Left ventricle myocardium inferior (tissue), 1 donor: ENCODE measurements around the gene VAPB. TPM values are rescaled to one million over a fixed set of nuclear protein-coding genes. Genes with fewer than 3 reads are reported as not detected.
A peak's percentile ranks its signal among the peaks of the same experiment; 100 is the strongest.

Source experiments
- DNase-seq: peaks from one replicate; pipeline ENCODE4 v3.0.0-alpha.2; 2020
- H3K27ac ChIP-seq: fragments of 200-600 bp; replicated peaks from 2 replicates; pipeline ENCODE4 v1.8.0; 2021
- H3K27me3 ChIP-seq: fragments of 200-600 bp; 2 replicates; pipeline ENCODE4 v1.8.0; 2021; ENCODE audit warnings: low read depth
- H3K36me3 ChIP-seq: fragments of 200-600 bp; 2 replicates; pipeline ENCODE4 v1.8.0; 2021
- H3K4me1 ChIP-seq: fragments of 200-600 bp; 2 replicates; pipeline ENCODE4 v1.8.0; 2021
- H3K4me3 ChIP-seq: fragments of 200-600 bp; 2 replicates; pipeline ENCODE4 v1.8.0; 2021; ENCODE audit warnings: mild to moderate bottlenecking, moderate library complexity
- H3K9me3 ChIP-seq: fragments of 200-600 bp; replicated peaks from 2 replicates; pipeline ENCODE4 v1.8.0; 2021
- intact Hi-C: fragments of 100-400 bp; cut with micrococcal nuclease; formaldehyde crosslinking; loops from one replicate; pipeline ENCODE4 v1.11.0; 2022
- total RNA-seq: library from RNA; stranded (reverse); fragmentation: NEBNext Ultra II Directional; extraction: Animal tissue kit (Norgen Biotek cat#: 25700); gene quantifications from one replicate; pipeline ENCODE4 v1.2.1, GENCODE V29; 2021
- TF ChIP-seq, protein P1 (sequence below): fragments of 200-600 bp; IDR thresholded peaks from 2 replicates; pipeline ENCODE4 v1.8.0; 2021; ENCODE audit warnings: antibody characterized with exemption, mild to moderate bottlenecking, borderline replicate concordance
- donor health status: DM: no; HTN: yes; CAD: no; lungs with severe emphysema.

VAPB gene
- total RNA-seq, 1 donor from 2014 or later = 72.6 TPM

GRCh38 chr20:58433029-58433647, 44.1 kb downstream of the VAPB start:
- H3K27ac ChIP-seq = peak overlapping the region; percentile 2
- no peak for DNase-seq
- H3K9me3 ChIP-seq = peaks cover 3% of the 10 kb centered on the region
- H3K36me3 ChIP-seq = peaks cover 13% of the 10 kb centered on the region
- H3K27me3 ChIP-seq = no peaks in the 10 kb centered on the region
- peaks cover 36% of the 10 kb centered on the region for H3K4me1 ChIP-seq
- H3K4me3 ChIP-seq = no peak overlapping the region
- TF ChIP-seq, protein P1, sequence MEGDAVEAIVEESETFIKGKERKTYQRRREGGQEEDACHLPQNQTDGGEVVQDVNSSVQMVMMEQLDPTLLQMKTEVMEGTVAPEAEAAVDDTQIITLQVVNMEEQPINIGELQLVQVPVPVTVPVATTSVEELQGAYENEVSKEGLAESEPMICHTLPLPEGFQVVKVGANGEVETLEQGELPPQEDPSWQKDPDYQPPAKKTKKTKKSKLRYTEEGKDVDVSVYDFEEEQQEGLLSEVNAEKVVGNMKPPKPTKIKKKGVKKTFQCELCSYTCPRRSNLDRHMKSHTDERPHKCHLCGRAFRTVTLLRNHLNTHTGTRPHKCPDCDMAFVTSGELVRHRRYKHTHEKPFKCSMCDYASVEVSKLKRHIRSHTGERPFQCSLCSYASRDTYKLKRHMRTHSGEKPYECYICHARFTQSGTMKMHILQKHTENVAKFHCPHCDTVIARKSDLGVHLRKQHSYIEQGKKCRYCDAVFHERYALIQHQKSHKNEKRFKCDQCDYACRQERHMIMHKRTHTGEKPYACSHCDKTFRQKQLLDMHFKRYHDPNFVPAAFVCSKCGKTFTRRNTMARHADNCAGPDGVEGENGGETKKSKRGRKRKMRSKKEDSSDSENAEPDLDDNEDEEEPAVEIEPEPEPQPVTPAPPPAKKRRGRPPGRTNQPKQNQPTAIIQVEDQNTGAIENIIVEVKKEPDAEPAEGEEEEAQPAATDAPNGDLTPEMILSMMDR = no peak
- intact Hi-C loops = no loop called here

DNA sequence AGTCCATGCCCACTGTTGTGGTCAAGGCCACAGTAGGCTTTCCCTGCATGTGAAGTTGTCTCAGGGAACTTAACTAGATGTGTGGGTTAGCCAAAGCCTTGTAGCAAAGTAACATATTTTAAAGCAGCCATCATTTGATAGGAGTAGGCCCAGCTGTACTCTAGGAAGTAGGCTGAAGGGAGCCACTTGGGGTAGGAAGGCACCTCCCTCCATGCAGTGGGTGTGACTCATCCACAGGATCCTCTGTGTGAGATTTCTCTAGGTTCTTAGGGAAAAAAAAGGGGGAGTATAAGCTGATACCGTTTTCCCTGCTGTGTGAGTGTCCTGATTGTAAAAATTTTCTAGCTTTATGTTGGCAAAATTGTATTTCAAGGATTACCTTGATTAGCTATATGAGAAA, 44.7 kb downstream of the VAPB start:
- TF ChIP-seq, protein P1 = no peak
- Histone ChIP-seq H3K9me3 (peaks cover 1% of the 10 kb centered on the region), H3K36me3 (peaks cover 9% of the 10 kb centered on the region), H3K27ac (no peak overlapping the region), H3K4me1 (peaks cover 40% of the 10 kb centered on the region), H3K27me3 (no peaks in the 10 kb centered on the region), H3K4me3 (no peak overlapping the region)
- intact Hi-C loops = no loop called here
- no peak for DNase-seq

GRCh38 chr20:58434326-58434725, 45.3 kb downstream of the VAPB start:
- TF ChIP-seq, protein P1 = no peak
- Histone ChIP-seq H3K4me1 (peaks cover 46% of the 10 kb centered on the region), H3K9me3 (no peaks in the 10 kb centered on the region), H3K36me3 (peaks cover 4% of the 10 kb centered on the region), H3K27ac (no peak overlapping the region), H3K27me3 (no peaks in the 10 kb centered on the region), H3K4me3 (no peak overlapping the region)
- no peak for DNase-seq
- intact Hi-C loops = no loop called here

GRCh38 chr20:58435237-58435636, 46.2 kb downstream of the VAPB start:
- H3K36me3 ChIP-seq = peaks cover 4% of the 10 kb centered on the region
- H3K4me1 ChIP-seq = peaks cover 55% of the 10 kb centered on the region
- no peak overlapping the region for H3K4me3 ChIP-seq
- H3K27ac ChIP-seq = no peak overlapping the region
- no peaks in the 10 kb centered on the region for H3K27me3 ChIP-seq
- no peak for DNase-seq
- no peaks in the 10 kb centered on the region for H3K9me3 ChIP-seq
- intact Hi-C loops = no loop called here
- TF ChIP-seq, protein P1 = no peak

DNA sequence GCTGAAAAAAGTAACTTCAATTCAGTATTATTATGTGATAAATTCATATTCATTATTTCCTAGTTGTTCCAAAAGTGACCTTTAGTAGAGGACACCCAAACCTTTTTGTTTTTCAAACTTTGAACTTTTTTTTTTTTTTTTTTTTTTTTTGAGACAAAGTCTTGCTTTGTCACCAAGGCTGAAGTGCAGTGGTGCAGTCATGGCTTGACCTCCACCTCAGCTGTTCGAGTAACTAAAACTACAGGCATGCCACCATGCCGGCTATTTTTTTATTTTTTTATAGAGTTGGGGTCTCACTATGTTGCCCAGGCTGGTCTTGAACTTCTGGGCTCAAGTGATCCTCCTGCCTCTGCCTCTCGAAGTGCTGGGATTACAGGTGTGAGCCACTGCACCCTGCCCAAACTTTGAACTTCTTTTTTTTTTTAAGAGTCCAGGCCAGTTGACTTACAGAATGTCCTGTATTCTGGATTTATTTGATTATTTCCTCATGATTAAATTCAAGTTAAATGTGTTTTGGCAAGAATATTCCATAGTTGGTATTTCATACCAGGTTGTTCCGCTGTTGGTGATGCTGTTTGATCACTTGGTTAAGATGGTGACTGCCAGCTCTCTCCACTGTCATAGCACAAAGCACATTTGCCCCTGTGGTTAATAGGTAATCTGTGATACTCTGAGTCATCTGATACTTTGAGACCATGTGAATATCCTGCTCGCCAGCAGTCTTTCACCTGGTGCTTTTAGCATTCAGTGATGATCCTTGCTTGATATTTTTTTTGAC, 48.0 kb downstream of the VAPB start:
- H3K27me3 ChIP-seq = no peaks in the 10 kb centered on the region

More for the DNA sequence above, 48.0 kb downstream of the VAPB start:
- no peak overlapping the region for H3K4me3 ChIP-seq
- intact Hi-C loops = no loop called here
- TF ChIP-seq, protein P1 = no peak
- no peaks in the 10 kb centered on the region for H3K9me3 ChIP-seq
- H3K36me3 ChIP-seq = peaks cover 17% of the 10 kb centered on the region
- DNase-seq = no peak
- peaks cover 49% of the 10 kb centered on the region for H3K4me1 ChIP-seq
- H3K27ac ChIP-seq = no peak overlapping the region
